A172 (cell line): Measurements from ENCODE around the gene CSNK2B. TPM values are rescaled to one million over a fixed set of nuclear protein-coding genes. Genes with fewer than 3 reads are reported as not detected.

Experiments used
- DNase-seq: peaks from one replicate; pipeline ENCODE4 v3.0.0-alpha.2; 2015; ENCODE audit warnings: low spot score
- total RNA-seq: library from RNA; depleted of rRNA; stranded (reverse); fragments of >200 nt; shearing (Covaris generic); gene quantifications from 2 replicates; pipeline ENCODE4 v1.2.3, GENCODE V29; 2014

Gene CSNK2B
- total RNA-seq, 1 experiment from 2014 or later: 263 TPM

- DNase-seq: peak; percentile 64
Measured at GRCh38 chr6:31660381-31661261, 5.3 kb upstream of the CSNK2B start, which contains the start of gene C6orf47. TSS of gene C6orf47 (minus strand) at chr6:31660778. CDS start at chr6:31659947, 831 bp downstream.

- DNase-seq: no peak
Measured at GRCh38 chr6:31661262-31662123, 4.4 kb upstream of the CSNK2B start.

GRCh38 chr6:31662124-31662723 lies 3.7 kb upstream of the CSNK2B start:
- DNase-seq: no peak

GRCh38 chr6:31663126-31663960 lies 2.5 kb upstream of the CSNK2B start:
- no peak for DNase-seq

- DNase-seq: peak; percentile 87
Measured at GRCh38 chr6:31663961-31664789, 1.7 kb upstream of the CSNK2B start.

GRCh38 chr6:31664790-31665500 lies 935 bp upstream of the CSNK2B start, which contains the start of gene GPANK1:
TSS of gene GPANK1 (minus strand) at chr6:31664997. CDS start at chr6:31664478, 519 bp downstream.
- peak; percentile 88 for DNase-seq

- no peak for DNase-seq
Measured at GRCh38 chr6:31666337-31666965, 571 bp downstream of the CSNK2B start.

- DNase-seq: no peak
Measured at GRCh38 chr6:31669676-31670075, 3.8 kb downstream of the CSNK2B start, which contains the start of gene LY6G5B. TSS of gene LY6G5B (plus strand) at chr6:31669976. CDS start at chr6:31670951, 975 bp downstream.

- DNase-seq: no peak
Measured at GRCh38 chr6:31676322-31676903, 10.5 kb downstream of the CSNK2B start.

GRCh38 chr6:31676904-31677303 lies 11.0 kb downstream of the CSNK2B start:
- no peak for DNase-seq

GRCh38 chr6:31677955-31678354 lies 12.1 kb downstream of the CSNK2B start:
- no peak for DNase-seq

- DNase-seq: peak; percentile 52
Measured at GRCh38 chr6:31680226-31681134, 14.6 kb downstream of the CSNK2B start, which contains the start of gene LY6G5C. TSS of gene LY6G5C (minus strand) at chr6:31681067. CDS start at chr6:31680373, 694 bp downstream.

GRCh38 chr6:31681135-31681671 lies 15.3 kb downstream of the CSNK2B start:
- DNase-seq: no peak

- DNase-seq: no peak
Measured at GRCh38 chr6:31683591-31683990, 17.7 kb downstream of the CSNK2B start.

GRCh38 chr6:31686483-31686882 lies 20.6 kb downstream of the CSNK2B start:
- DNase-seq: no peak

GRCh38 chr6:31687321-31687720 lies 21.4 kb downstream of the CSNK2B start:
- DNase-seq: no peak
